ENCODE data around the gene XG. TPM values are rescaled to one million over a fixed set of nuclear protein-coding genes. Genes with fewer than 3 reads are reported as not detected.
A peak's percentile ranks its signal among the peaks of the same experiment; 100 is the strongest.

The XG gene
- total RNA-seq, 1 donor from 2014 or later, result 2.4 TPM

GRCh38 chrX:2829469-2830246 is 77.8 kb downstream of the XG start:
- TF ChIP-seq CTCF (IDR thresholded peaks at IDR 0.05; ENCODE audit: unreplicated experiment), result no peak
- no peaks in the 10 kb centered on the region for H3K9me3 Mint-ChIP-seq (ENCODE audit: low read depth)
- H3K36me3 Mint-ChIP-seq (ENCODE audit: insufficient read depth), result peaks cover 21% of the 10 kb centered on the region
- no peak overlapping the region for H3K27ac Mint-ChIP-seq
- peak overlapping the region; percentile 73 for H3K4me3 Mint-ChIP-seq (ENCODE audit: low read depth)
- no peak for DNase-seq (ENCODE audit: low spot score, unreplicated experiment)
- peaks cover 22% of the 10 kb centered on the region for H3K4me1 Mint-ChIP-seq (ENCODE audit: low read depth)
- H3K27me3 Mint-ChIP-seq, result no peaks in the 10 kb centered on the region

- Mint-ChIP-seq H3K36me3 (ENCODE audit: insufficient read depth) (peaks cover 38% of the 10 kb centered on the region), H3K4me3 (ENCODE audit: low read depth) (peak overlapping the region; percentile 39)
Measured at GRCh38 chrX:2831471-2832228, 79.8 kb downstream of the XG start.

DNA sequence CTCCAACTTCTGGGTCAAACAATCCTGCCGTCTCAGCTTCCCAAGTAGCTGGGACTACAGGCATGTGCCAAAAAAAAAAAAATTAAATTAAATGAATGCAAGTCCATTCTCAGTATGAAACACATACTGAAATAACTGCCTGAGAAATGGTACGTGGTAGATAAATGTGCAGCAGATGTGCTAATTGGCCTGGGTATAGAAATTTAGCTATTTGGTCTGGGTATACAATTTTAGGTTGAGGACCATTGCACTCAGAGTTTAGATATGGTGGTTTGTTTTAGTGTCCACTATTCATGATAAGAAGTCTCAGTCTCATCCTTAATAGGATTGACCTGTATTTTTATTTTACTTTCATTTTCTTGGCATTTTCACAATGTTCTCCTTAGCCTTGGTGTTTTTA is 86.1 kb downstream of the XG start:
- no peak overlapping the region for H3K27ac Mint-ChIP-seq
- peaks cover 38% of the 10 kb centered on the region for H3K9me3 Mint-ChIP-seq (ENCODE audit: low read depth)
- no peak for DNase-seq (ENCODE audit: low spot score, unreplicated experiment)
- no peak for TF ChIP-seq CTCF (IDR thresholded peaks at IDR 0.05; ENCODE audit: unreplicated experiment)
- peaks cover 4% of the 10 kb centered on the region for H3K4me1 Mint-ChIP-seq (ENCODE audit: low read depth)
- H3K27me3 Mint-ChIP-seq, result no peaks in the 10 kb centered on the region
- peaks cover 74% of the 10 kb centered on the region for H3K36me3 Mint-ChIP-seq (ENCODE audit: insufficient read depth)
- H3K4me3 Mint-ChIP-seq (ENCODE audit: low read depth), result no peak overlapping the region

More at GRCh38 chrX:2831471-2832228, 79.8 kb downstream of the XG start:
- H3K27me3 Mint-ChIP-seq, result no peaks in the 10 kb centered on the region
- peaks cover 22% of the 10 kb centered on the region for H3K4me1 Mint-ChIP-seq (ENCODE audit: low read depth)
- no peak for TF ChIP-seq CTCF (IDR thresholded peaks at IDR 0.05; ENCODE audit: unreplicated experiment)
- H3K9me3 Mint-ChIP-seq (ENCODE audit: low read depth), result peaks cover 7% of the 10 kb centered on the region
- DNase-seq (ENCODE audit: low spot score, unreplicated experiment), result no peak
- H3K27ac Mint-ChIP-seq, result no peak overlapping the region

GRCh38 chrX:2840961-2841360 is 89.1 kb downstream of the XG start:
- no peak for DNase-seq (ENCODE audit: low spot score, unreplicated experiment)
- Mint-ChIP-seq H3K27me3 (no peaks in the 10 kb centered on the region), H3K9me3 (ENCODE audit: low read depth) (peaks cover 41% of the 10 kb centered on the region), H3K4me1 (ENCODE audit: low read depth) (no peaks in the 10 kb centered on the region), H3K36me3 (ENCODE audit: insufficient read depth) (peaks cover 65% of the 10 kb centered on the region), H3K27ac (no peak overlapping the region), H3K4me3 (ENCODE audit: low read depth) (no peak overlapping the region)
- no peak for TF ChIP-seq CTCF (IDR thresholded peaks at IDR 0.05; ENCODE audit: unreplicated experiment)

- no peak for DNase-seq (ENCODE audit: low spot score, unreplicated experiment)
- H3K36me3 Mint-ChIP-seq (ENCODE audit: insufficient read depth), result peaks cover 60% of the 10 kb centered on the region
- TF ChIP-seq CTCF (IDR thresholded peaks at IDR 0.05; ENCODE audit: unreplicated experiment), result no peak
- no peak overlapping the region for H3K27ac Mint-ChIP-seq
- peaks cover 39% of the 10 kb centered on the region for H3K9me3 Mint-ChIP-seq (ENCODE audit: low read depth)
- no peaks in the 10 kb centered on the region for H3K4me1 Mint-ChIP-seq (ENCODE audit: low read depth)
- no peaks in the 10 kb centered on the region for H3K27me3 Mint-ChIP-seq
- no peak overlapping the region for H3K4me3 Mint-ChIP-seq (ENCODE audit: low read depth)
Measured at GRCh38 chrX:2841537-2841936, 89.7 kb downstream of the XG start.
